Esophagus muscularis mucosa (tissue), 3 donors: ENCODE results near the gene KRT6B.

ENCODE experiments used
- POLR2AphosphoS5 ChIP-seq, 2 donors: sonication (generic); formaldehyde crosslinking; IDR thresholded peaks; one replicate each; pipeline ENCODE4 v1.6.1; 2017; ENCODE audit warnings: antibody characterized with exemption in 2 of 2
- TF ChIP-seq, protein P1 (sequence below), 3 experiments: fragments of 200-600 bp in 2 of 3; fragments of 450-650 bp in 1 of 3; sonication (generic) in 2 of 3; IDR thresholded peaks; one replicate each; pipeline ENCODE4 v1.5.1; 2017 to 2019; ENCODE audit warnings: antibody characterized with exemption in 3 of 3, mild to moderate bottlenecking in 2 of 3, moderate library complexity in 1 of 3

DNA sequence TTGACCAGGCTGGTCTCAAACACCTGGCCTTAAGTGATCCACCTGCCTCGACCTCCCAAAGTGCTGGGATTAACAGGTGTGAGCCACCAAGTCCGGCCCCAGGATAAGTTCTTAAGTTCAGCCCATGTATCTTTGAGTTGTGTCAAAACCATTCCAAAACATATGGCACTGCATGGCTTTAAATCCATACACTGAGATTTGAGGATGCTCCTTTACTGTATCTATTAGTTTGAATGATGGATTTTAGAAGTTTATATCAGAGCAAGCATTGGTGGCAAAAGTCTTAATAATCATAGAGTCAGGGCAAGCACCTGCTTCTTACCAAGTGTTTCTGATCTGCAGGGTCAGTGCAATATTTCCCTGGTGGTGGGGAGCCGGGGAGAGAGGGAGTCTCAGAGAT is 6.1 kb downstream of the KRT6B start:
- TF ChIP-seq, protein P1, sequence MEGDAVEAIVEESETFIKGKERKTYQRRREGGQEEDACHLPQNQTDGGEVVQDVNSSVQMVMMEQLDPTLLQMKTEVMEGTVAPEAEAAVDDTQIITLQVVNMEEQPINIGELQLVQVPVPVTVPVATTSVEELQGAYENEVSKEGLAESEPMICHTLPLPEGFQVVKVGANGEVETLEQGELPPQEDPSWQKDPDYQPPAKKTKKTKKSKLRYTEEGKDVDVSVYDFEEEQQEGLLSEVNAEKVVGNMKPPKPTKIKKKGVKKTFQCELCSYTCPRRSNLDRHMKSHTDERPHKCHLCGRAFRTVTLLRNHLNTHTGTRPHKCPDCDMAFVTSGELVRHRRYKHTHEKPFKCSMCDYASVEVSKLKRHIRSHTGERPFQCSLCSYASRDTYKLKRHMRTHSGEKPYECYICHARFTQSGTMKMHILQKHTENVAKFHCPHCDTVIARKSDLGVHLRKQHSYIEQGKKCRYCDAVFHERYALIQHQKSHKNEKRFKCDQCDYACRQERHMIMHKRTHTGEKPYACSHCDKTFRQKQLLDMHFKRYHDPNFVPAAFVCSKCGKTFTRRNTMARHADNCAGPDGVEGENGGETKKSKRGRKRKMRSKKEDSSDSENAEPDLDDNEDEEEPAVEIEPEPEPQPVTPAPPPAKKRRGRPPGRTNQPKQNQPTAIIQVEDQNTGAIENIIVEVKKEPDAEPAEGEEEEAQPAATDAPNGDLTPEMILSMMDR (IDR thresholded peaks at IDR 0.05) = no peak
- TF ChIP-seq POLR2AphosphoS5 (IDR thresholded peaks at IDR 0.05) = no peak
